ENCODE data around the gene TAF1D. TPM values are rescaled to one million over a fixed set of nuclear protein-coding genes. Genes with fewer than 3 reads are reported as not detected.

TAF1D gene
- total and polyA plus RNA-seq, 10 of the 15 experiments (the other 5 are each of a cell fraction or from before 2014, with no cell fraction given): 101 to 314 (median 199) TPM

- intact Hi-C loops (cut with micrococcal nuclease; ENCODE audit: unreplicated experiment) (no loop called here), in situ Hi-C loops (cut with MboI) (no loop called here)
- BruUV-seq (replicated peaks): no TSS peak
- no peak overlapping the region for H3K9ac ChIP-seq (ENCODE audit: control insufficient read depth, insufficient read depth, low read length)
- no peak overlapping the region for H2AFZ ChIP-seq (ENCODE audit: control insufficient read depth, low read depth, low read length)
- H3K27me3 ChIP-seq (replicated peaks in 1 of 2; ENCODE audit: control insufficient read depth in 2 of 2, insufficient read depth in 2 of 2, low read length in 1 of 2): no peaks in the 10 kb centered on the region
- ChIA-PET RAD21 (ENCODE audit: unreplicated experiment) (interaction anchor here (2.2 to 3.8 kb wide), 2 partner anchors 12 to 55 kb away, joined by 6 to 14 read pairs; partner anchors contain the start of genes C11orf54, MED17 and TAF1D), SMC1A (ENCODE audit: uncharacterized antibody, unreplicated experiment) (interaction anchor here (6.2 kb wide), 1 partner anchor 12 kb away, joined by 31 read pairs; the partner anchor contains the start of genes C11orf54 and TAF1D), POLR2A (interaction anchor here (1.1 to 2.2 kb wide), 2 partner anchors 9 to 12 kb away, joined by 3 to 8 read pairs; no protein-coding TSS in a partner anchor), CTCF (interaction anchor here (1.2 to 1.6 kb wide), 4 partner anchors 9 to 55 kb away, joined by 4 read pairs; partner anchors contain the start of gene MED17)
- no peak overlapping the region for H3K4me3 ChIP-seq
- no peak overlapping the region for H3K27ac ChIP-seq (ENCODE audit: control insufficient read depth, insufficient read depth)
- WGBS (ENCODE audit: insufficient coverage, insufficient replicate concordance, low lambda C conversion rate, missing lambda C conversion rate): 73% methylated on average over 2 of the region's 2 CpGs
- no peak for DNase-seq (ENCODE audit: low read depth, low spot score)
- H3K4me1 ChIP-seq (ENCODE audit: control insufficient read depth, insufficient read depth, low read length): no peaks in the 10 kb centered on the region
- H3K9me3 ChIP-seq (replicated peaks; ENCODE audit: control insufficient read depth, insufficient read depth, low read length): no peaks in the 10 kb centered on the region
- FAIRE-seq: no peak
- H4K20me1 ChIP-seq (ENCODE audit: control insufficient read depth, insufficient read depth): no peaks in the 10 kb centered on the region
- peak; percentile 3; the same call in 2 of the 3 replicates for ATAC-seq
- no peak overlapping the region for H3K4me2 ChIP-seq (ENCODE audit: control insufficient read depth, insufficient read depth)
- peaks cover 3 to 38% of the 10 kb centered on the region in 2 experiments for H3K36me3 ChIP-seq (ENCODE audit: control insufficient read depth in 2 of 2, insufficient read depth in 2 of 2, low read length in 1 of 2)
- peaks cover 8% of the 10 kb centered on the region for H3K79me2 ChIP-seq (ENCODE audit: control insufficient read depth, insufficient read depth, low read length)
- TF ChIP-seq HDAC2 (IDR thresholded peaks at IDR 0.05) (no peak), NR2C2 (IDR thresholded peaks at IDR 0.05; ENCODE audit: borderline replicate concordance, control insufficient read depth, insufficient read length, low read depth) (no peak), SMAD1 (IDR thresholded peaks at IDR 0.05; ENCODE audit: low read depth, partially characterized antibody) (no peak), MYC (IDR thresholded peaks at IDR 0.05; ENCODE audit: insufficient read depth, insufficient read length, insufficient replicate concordance, low read length, severe bottlenecking) (no peak), MYB (IDR thresholded peaks at IDR 0.05; ENCODE audit: borderline replicate concordance, low read depth, low read length) (no peak), DPF2 (IDR thresholded peaks at IDR 0.05) (no peak), FOXM1 (IDR thresholded peaks at IDR 0.05; ENCODE audit: low read depth, low read length) (peak; percentile 18; the same call in 1 of the 2 replicates), POLR2A (IDR thresholded peaks at IDR 0.05; ENCODE audit: low read depth, low read length) (0 out of 2 replicates have a peak, but pooled peaks have one; percentile 1), SMARCA5 (IDR thresholded peaks at IDR 0.05) (no peak), ATF7 (IDR thresholded peaks at IDR 0.05; ENCODE audit: low read depth) (no peak), SIX5 (IDR thresholded peaks at IDR 0.05; ENCODE audit: low read depth, low read length, severe bottlenecking) (no peak), CEBPB (IDR thresholded peaks at IDR 0.05; ENCODE audit: borderline replicate concordance in 1 of 2, low read depth in 2 of 2, low read length in 2 of 2) (0 out of 4 replicates have a peak, but pooled peaks of 1 of the 2 experiments have one; percentile 39), NR2F1 (conservative IDR thresholded peaks at IDR 0.05) (no peak), RAD21 (IDR thresholded peaks at IDR 0.05; ENCODE audit: insufficient read depth, low read depth, low read length) (no peak), CREB1 (IDR thresholded peaks at IDR 0.05; ENCODE audit: low read depth) (no peak), POLR2AphosphoS2 (IDR thresholded peaks at IDR 0.05; ENCODE audit: low read depth, low read length) (no peak), RB1 (IDR thresholded peaks at IDR 0.05; ENCODE audit: borderline replicate concordance) (no peak)
- TF ChIP-seq, protein P1, sequence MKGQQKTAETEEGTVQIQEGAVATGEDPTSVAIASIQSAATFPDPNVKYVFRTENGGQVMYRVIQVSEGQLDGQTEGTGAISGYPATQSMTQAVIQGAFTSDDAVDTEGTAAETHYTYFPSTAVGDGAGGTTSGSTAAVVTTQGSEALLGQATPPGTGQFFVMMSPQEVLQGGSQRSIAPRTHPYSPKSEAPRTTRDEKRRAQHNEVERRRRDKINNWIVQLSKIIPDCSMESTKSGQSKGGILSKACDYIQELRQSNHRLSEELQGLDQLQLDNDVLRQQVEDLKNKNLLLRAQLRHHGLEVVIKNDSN (IDR thresholded peaks at IDR 0.05; ENCODE audit: borderline replicate concordance, extremely low read length, insufficient read depth, low read depth, low read length): no peak
- TF ChIP-seq, protein P2, sequence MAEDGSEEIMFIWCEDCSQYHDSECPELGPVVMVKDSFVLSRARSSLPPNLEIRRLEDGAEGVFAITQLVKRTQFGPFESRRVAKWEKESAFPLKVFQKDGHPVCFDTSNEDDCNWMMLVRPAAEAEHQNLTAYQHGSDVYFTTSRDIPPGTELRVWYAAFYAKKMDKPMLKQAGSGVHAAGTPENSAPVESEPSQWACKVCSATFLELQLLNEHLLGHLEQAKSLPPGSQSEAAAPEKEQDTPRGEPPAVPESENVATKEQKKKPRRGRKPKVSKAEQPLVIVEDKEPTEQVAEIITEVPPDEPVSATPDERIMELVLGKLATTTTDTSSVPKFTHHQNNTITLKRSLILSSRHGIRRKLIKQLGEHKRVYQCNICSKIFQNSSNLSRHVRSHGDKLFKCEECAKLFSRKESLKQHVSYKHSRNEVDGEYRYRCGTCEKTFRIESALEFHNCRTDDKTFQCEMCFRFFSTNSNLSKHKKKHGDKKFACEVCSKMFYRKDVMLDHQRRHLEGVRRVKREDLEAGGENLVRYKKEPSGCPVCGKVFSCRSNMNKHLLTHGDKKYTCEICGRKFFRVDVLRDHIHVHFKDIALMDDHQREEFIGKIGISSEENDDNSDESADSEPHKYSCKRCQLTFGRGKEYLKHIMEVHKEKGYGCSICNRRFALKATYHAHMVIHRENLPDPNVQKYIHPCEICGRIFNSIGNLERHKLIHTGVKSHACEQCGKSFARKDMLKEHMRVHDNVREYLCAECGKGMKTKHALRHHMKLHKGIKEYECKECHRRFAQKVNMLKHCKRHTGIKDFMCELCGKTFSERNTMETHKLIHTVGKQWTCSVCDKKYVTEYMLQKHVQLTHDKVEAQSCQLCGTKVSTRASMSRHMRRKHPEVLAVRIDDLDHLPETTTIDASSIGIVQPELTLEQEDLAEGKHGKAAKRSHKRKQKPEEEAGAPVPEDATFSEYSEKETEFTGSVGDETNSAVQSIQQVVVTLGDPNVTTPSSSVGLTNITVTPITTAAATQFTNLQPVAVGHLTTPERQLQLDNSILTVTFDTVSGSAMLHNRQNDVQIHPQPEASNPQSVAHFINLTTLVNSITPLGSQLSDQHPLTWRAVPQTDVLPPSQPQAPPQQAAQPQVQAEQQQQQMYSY (CRISPR knock-in tag; IDR thresholded peaks at IDR 0.05): no peak
These were observed 12.5 kb downstream of the TAF1D start for GRCh38 chr11:93728792-93729128.

Measured in GM12878 (cell line).